OCI-LY3 (cell line): ENCODE results near the gene CEMIP2.

ENCODE experiments used
- H2AFZ ChIP-seq: fragments of 200-600, 300-600 bp; shearing (Covaris generic); 2 replicates; pipeline ENCODE4 v1.6.0; 2014; ENCODE audit warnings: antibody characterized with exemption, low read depth, low read length
- H3K27ac ChIP-seq: fragments of 200-600, 300-600 bp; sonication (generic); 2 replicates; pipeline ENCODE4 v1.5.1; 2014; ENCODE audit warnings: mild to moderate bottlenecking, low read length, moderate library complexity, mixed read lengths
- H3K27me3 ChIP-seq: fragments of 200-600, 300-600 bp; sonication (generic); 2 replicates; pipeline ENCODE4 v1.6.1; 2014; ENCODE audit warnings: low read depth, low read length, mixed read lengths
- H3K36me3 ChIP-seq: fragments of 200-600, 300-600 bp; sonication (generic); replicated peaks from 2 replicates; pipeline ENCODE3; 2014; ENCODE audit warnings: low read depth, low read length, mixed read lengths
- H3K4me1 ChIP-seq: fragments of 300-600, 200-600 bp; sonication (generic); 2 replicates; pipeline ENCODE4 v1.6.1; 2014; ENCODE audit warnings: low read length, mixed read lengths
- H3K4me2 ChIP-seq: fragments of 200-600, 300-600 bp; sonication (generic); 2 replicates; pipeline ENCODE4 v1.6.1; 2014; ENCODE audit warnings: low read length, mixed read lengths
- H3K4me3 ChIP-seq: fragments of 300-600, 200-600 bp; sonication (generic); 2 replicates; pipeline ENCODE4 v1.5.1; 2014; ENCODE audit warnings: antibody characterized with exemption, mild to moderate bottlenecking, low read length, moderate library complexity
- H3K79me2 ChIP-seq: fragments of 300-600, 200-600 bp; shearing (Covaris generic); 2 replicates; pipeline ENCODE4 v1.6.1; 2014; ENCODE audit warnings: mild to moderate bottlenecking, low read length, mixed read lengths
- H3K9ac ChIP-seq: fragments of 300-600, 200-600 bp; shearing (Covaris generic); 2 replicates; pipeline ENCODE4 v1.6.0; 2014; ENCODE audit warnings: mild to moderate bottlenecking, low read length, moderate library complexity
- H3K9me3 ChIP-seq: fragments of 200-600, 300-600 bp; shearing (Covaris generic); 2 replicates; pipeline ENCODE4 v1.6.1; 2014; ENCODE audit warnings: low read length, mixed read lengths; ENCODE audit not compliant: insufficient read depth
- H4K20me1 ChIP-seq: fragments of 200-600, 300-600 bp; sonication (generic); 2 replicates; pipeline ENCODE4 v1.6.1; 2016; ENCODE audit warnings: low read length, mixed read lengths; ENCODE audit not compliant: insufficient read depth
- EZH2phosphoT487 ChIP-seq: fragments of 200-600 bp; shearing (Covaris generic); IDR thresholded peaks from 2 replicates; pipeline ENCODE4 v1.6.1; 2018; ENCODE audit warnings: antibody characterized with exemption, mixed run types, low read depth
- TF ChIP-seq, protein P1 (sequence below): fragments of 200-600, 300-600 bp; sonication (generic); IDR thresholded peaks from 2 replicates; pipeline ENCODE4 v1.5.1; 2014; ENCODE audit warnings: antibody characterized with exemption, low read length, low read depth

CEMIP2 gene

DNA sequence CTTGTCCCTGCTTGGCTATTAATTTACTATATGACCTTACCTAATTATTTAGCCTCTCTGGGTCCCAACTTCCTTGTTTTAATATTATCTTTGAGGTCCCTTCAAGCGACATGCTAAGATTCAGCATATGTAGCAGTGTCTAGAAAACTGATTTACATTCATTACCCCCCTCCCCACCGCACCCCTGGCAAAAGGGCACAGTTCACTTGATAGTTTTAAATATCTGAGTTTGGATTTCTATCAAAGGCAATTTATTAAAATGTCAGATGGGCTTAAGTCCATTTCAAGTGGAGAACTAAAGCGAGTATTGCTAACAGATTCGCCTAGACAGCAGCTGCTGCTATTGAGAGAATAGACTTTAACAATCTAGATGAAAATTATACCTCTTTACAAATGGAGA, 3.9 kb downstream of the CEMIP2 start:
- Histone ChIP-seq H2AFZ (no peak overlapping the region), H3K27ac (no peak overlapping the region), H3K79me2 (no peaks in the 10 kb centered on the region), H3K4me1 (peaks cover 17% of the 10 kb centered on the region), H3K27me3 (peaks cover 36% of the 10 kb centered on the region), H3K9ac (no peak overlapping the region), H3K4me3 (no peak overlapping the region), H3K9me3 (no peaks in the 10 kb centered on the region), H3K36me3 (no peaks in the 10 kb centered on the region), H3K4me2 (no peak overlapping the region), H4K20me1 (no peaks in the 10 kb centered on the region)
- no peak for TF ChIP-seq EZH2phosphoT487
- TF ChIP-seq, protein P1, sequence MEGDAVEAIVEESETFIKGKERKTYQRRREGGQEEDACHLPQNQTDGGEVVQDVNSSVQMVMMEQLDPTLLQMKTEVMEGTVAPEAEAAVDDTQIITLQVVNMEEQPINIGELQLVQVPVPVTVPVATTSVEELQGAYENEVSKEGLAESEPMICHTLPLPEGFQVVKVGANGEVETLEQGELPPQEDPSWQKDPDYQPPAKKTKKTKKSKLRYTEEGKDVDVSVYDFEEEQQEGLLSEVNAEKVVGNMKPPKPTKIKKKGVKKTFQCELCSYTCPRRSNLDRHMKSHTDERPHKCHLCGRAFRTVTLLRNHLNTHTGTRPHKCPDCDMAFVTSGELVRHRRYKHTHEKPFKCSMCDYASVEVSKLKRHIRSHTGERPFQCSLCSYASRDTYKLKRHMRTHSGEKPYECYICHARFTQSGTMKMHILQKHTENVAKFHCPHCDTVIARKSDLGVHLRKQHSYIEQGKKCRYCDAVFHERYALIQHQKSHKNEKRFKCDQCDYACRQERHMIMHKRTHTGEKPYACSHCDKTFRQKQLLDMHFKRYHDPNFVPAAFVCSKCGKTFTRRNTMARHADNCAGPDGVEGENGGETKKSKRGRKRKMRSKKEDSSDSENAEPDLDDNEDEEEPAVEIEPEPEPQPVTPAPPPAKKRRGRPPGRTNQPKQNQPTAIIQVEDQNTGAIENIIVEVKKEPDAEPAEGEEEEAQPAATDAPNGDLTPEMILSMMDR = no peak

DNA sequence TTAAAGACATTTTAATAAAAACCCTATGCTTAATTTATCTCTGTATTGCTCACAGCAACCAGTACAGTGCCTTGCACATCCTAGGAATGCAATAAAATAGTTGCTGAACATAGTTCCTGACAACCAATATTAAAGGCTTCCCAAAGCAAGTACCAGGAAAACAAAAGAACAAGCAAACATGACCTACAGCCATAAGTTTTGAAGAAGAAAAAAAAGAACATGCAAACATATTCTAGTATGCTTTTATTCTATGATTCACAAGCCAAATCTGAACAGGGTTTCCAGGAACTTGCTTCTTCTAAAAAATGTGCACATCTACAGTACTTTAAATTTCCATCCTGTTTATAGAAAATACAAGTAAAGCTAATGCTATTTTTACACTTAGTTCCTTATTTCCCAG, 4.5 kb downstream of the CEMIP2 start:
- H3K79me2 ChIP-seq = no peaks in the 10 kb centered on the region
- no peaks in the 10 kb centered on the region for H3K9me3 ChIP-seq
- H2AFZ ChIP-seq = no peak overlapping the region
- H3K27ac ChIP-seq = no peak overlapping the region
- H3K4me2 ChIP-seq = no peak overlapping the region
- no peak overlapping the region for H3K4me3 ChIP-seq
- no peaks in the 10 kb centered on the region for H3K36me3 ChIP-seq
- H4K20me1 ChIP-seq = no peaks in the 10 kb centered on the region
- no peak overlapping the region for H3K9ac ChIP-seq
- H3K27me3 ChIP-seq = peaks cover 42% of the 10 kb centered on the region
- TF ChIP-seq, protein P1 = no peak
- TF ChIP-seq EZH2phosphoT487 = no peak
- H3K4me1 ChIP-seq = peaks cover 17% of the 10 kb centered on the region

- H3K27me3 ChIP-seq = peaks cover 49% of the 10 kb centered on the region
- H3K4me2 ChIP-seq = no peak overlapping the region
- H3K9ac ChIP-seq = no peak overlapping the region
- H3K36me3 ChIP-seq = no peaks in the 10 kb centered on the region
- H4K20me1 ChIP-seq = no peaks in the 10 kb centered on the region
- no peak overlapping the region for H2AFZ ChIP-seq
- TF ChIP-seq, protein P1 = no peak
- TF ChIP-seq EZH2phosphoT487 = no peak
- H3K79me2 ChIP-seq = no peaks in the 10 kb centered on the region
- H3K27ac ChIP-seq = no peak overlapping the region
- peaks cover 17% of the 10 kb centered on the region for H3K4me1 ChIP-seq
- H3K4me3 ChIP-seq = no peak overlapping the region
- no peaks in the 10 kb centered on the region for H3K9me3 ChIP-seq
Measured at GRCh38 chr9:71762900-71763653, 5.2 kb downstream of the CEMIP2 start.

DNA sequence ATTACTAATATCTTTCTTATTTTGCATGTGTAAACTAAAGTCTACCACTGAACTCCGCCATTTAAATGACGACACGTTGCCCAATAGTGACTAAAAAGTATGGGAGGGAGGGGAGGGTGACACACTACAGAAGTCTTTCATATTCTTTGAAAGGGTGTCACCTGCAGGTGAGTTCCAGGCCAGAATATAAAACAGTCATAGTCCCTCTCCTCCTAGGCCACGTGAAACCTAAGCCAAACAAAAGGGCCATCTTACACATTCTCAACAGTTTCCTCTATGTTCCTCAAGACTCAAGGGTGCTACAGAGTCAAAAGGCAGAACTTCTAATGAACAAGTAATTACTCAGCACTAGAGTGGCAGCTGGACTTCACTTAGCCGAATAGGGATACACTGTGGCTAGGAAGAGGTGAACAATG, 6.4 kb downstream of the CEMIP2 start:
- Histone ChIP-seq H3K79me2 (no peaks in the 10 kb centered on the region), H3K4me3 (no peak overlapping the region), H3K9ac (no peak overlapping the region), H3K4me2 (no peak overlapping the region), H2AFZ (no peak overlapping the region), H4K20me1 (no peaks in the 10 kb centered on the region), H3K27ac (no peak overlapping the region), H3K9me3 (no peaks in the 10 kb centered on the region), H3K27me3 (peaks cover 48% of the 10 kb centered on the region), H3K36me3 (no peaks in the 10 kb centered on the region), H3K4me1 (peaks cover 8% of the 10 kb centered on the region)
- TF ChIP-seq, protein P1 = no peak
- TF ChIP-seq EZH2phosphoT487 = no peak
